Left ventricle myocardium inferior (tissue), 1 donor: ENCODE measurements around the gene THY1. TPM values are rescaled to one million over a fixed set of nuclear protein-coding genes. Genes with fewer than 3 reads are reported as not detected.
"Not testable (repeated sequence)": the region's sequence is repeated elsewhere in the genome, so short reads cannot be mapped to it uniquely, and the experiment has no call there.

Experiments used
- DNase-seq: peaks from one replicate; pipeline ENCODE4 v3.0.0-alpha.2; 2020
- H3K27ac ChIP-seq: fragments of 200-600 bp; replicated peaks from 2 replicates; pipeline ENCODE4 v1.8.0; 2021
- H3K27me3 ChIP-seq: fragments of 200-600 bp; 2 replicates; pipeline ENCODE4 v1.8.0; 2021; ENCODE audit warnings: low read depth
- H3K36me3 ChIP-seq: fragments of 200-600 bp; 2 replicates; pipeline ENCODE4 v1.8.0; 2021
- H3K4me1 ChIP-seq: fragments of 200-600 bp; 2 replicates; pipeline ENCODE4 v1.8.0; 2021
- H3K4me3 ChIP-seq: fragments of 200-600 bp; 2 replicates; pipeline ENCODE4 v1.8.0; 2021; ENCODE audit warnings: mild to moderate bottlenecking, moderate library complexity
- H3K9me3 ChIP-seq: fragments of 200-600 bp; replicated peaks from 2 replicates; pipeline ENCODE4 v1.8.0; 2021
- intact Hi-C: fragments of 100-400 bp; cut with micrococcal nuclease; formaldehyde crosslinking; loops from one replicate; pipeline ENCODE4 v1.11.0; 2022
- total RNA-seq: library from RNA; stranded (reverse); fragmentation: NEBNext Ultra II Directional; extraction: Animal tissue kit (Norgen Biotek cat#: 25700); gene quantifications from one replicate; pipeline ENCODE4 v1.2.1, GENCODE V29; 2021
- TF ChIP-seq, protein P1 (sequence below): fragments of 200-600 bp; IDR thresholded peaks from 2 replicates; pipeline ENCODE4 v1.8.0; 2021; ENCODE audit warnings: antibody characterized with exemption, mild to moderate bottlenecking, borderline replicate concordance
- donor health status: DM: no; HTN: yes; CAD: no; lungs with severe emphysema.

The THY1 gene
- total RNA-seq, 1 donor from 2014 or later = 0.91 TPM

DNA sequence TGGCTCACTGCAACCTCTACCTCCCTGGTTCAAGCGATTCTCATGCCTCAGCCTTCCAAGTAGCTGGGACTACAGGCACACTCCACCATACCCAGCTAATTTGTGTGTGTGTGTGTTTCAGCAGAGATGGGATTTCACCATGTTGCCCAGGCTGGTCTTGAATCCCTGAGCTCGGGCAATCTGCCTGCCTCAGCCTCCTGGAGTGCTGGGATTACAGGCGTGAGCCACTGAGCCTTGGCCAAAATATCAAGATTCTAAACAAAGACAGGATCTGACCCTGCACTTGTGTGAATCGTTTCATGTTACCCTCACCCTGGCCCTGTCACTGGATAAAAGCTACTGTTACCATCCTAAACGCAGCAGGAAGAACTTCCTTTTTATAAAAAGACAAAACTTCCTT, 15.6 kb upstream of the THY1 start:
- peaks cover 25% of the 10 kb centered on the region for H3K27me3 ChIP-seq
- TF ChIP-seq, protein P1, sequence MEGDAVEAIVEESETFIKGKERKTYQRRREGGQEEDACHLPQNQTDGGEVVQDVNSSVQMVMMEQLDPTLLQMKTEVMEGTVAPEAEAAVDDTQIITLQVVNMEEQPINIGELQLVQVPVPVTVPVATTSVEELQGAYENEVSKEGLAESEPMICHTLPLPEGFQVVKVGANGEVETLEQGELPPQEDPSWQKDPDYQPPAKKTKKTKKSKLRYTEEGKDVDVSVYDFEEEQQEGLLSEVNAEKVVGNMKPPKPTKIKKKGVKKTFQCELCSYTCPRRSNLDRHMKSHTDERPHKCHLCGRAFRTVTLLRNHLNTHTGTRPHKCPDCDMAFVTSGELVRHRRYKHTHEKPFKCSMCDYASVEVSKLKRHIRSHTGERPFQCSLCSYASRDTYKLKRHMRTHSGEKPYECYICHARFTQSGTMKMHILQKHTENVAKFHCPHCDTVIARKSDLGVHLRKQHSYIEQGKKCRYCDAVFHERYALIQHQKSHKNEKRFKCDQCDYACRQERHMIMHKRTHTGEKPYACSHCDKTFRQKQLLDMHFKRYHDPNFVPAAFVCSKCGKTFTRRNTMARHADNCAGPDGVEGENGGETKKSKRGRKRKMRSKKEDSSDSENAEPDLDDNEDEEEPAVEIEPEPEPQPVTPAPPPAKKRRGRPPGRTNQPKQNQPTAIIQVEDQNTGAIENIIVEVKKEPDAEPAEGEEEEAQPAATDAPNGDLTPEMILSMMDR = no peak
- H3K27ac ChIP-seq = no peak overlapping the region
- no peak overlapping the region for H3K4me3 ChIP-seq
- DNase-seq = no peak
- intact Hi-C loops = no loop called here
- peaks cover 7% of the 10 kb centered on the region for H3K9me3 ChIP-seq
- no peaks in the 10 kb centered on the region for H3K36me3 ChIP-seq
- H3K4me1 ChIP-seq = no peaks in the 10 kb centered on the region

- H3K27ac ChIP-seq, H3K4me1 ChIP-seq, H3K36me3 ChIP-seq, intact Hi-C loops, DNase-seq, H3K4me3 ChIP-seq, H3K9me3 ChIP-seq: not testable (repeated sequence)
- peaks cover 30% of the 10 kb centered on the region for H3K27me3 ChIP-seq
Measured at GRCh38 chr11:119437521-119437920, 14.5 kb upstream of the THY1 start.

DNA sequence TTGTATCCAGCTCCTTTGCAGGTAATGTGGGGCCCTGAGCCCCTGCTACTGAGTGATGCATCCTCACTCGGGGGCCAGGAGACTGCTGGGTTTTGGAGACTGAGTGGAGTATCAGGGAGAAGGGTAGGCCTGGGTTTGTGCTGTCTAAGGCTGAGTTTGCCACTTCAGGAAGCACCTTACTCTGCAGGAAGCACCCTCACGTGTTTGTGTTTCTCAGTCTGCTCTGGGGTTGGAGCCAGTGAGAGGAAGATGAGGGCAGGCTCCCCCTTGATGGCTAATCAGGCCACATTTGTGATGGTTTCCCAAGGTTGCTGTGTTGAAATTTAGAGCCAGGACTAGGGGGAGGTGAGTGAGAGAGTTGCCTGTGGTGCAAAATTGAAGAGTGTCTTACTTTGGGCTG, 13.7 kb upstream of the THY1 start:
- H3K27ac ChIP-seq = no peak overlapping the region
- peaks cover 7% of the 10 kb centered on the region for H3K9me3 ChIP-seq
- TF ChIP-seq, protein P1 = no peak
- DNase-seq = no peak
- intact Hi-C loops = no loop called here
- peaks cover 32% of the 10 kb centered on the region for H3K27me3 ChIP-seq
- H3K36me3 ChIP-seq = no peaks in the 10 kb centered on the region
- no peak overlapping the region for H3K4me3 ChIP-seq
- H3K4me1 ChIP-seq = no peaks in the 10 kb centered on the region

GRCh38 chr11:119436093-119436492, 13.1 kb upstream of the THY1 start:
- Histone ChIP-seq H3K36me3 (no peaks in the 10 kb centered on the region), H3K4me1 (no peaks in the 10 kb centered on the region), H3K9me3 (peaks cover 7% of the 10 kb centered on the region), H3K27ac (no peak overlapping the region), H3K4me3 (no peak overlapping the region), H3K27me3 (peaks cover 37% of the 10 kb centered on the region)
- no peak for DNase-seq
- TF ChIP-seq, protein P1 = no peak
- intact Hi-C loops = no loop called here

- intact Hi-C loops = no loop called here
- H3K36me3 ChIP-seq = no peaks in the 10 kb centered on the region
- DNase-seq = no peak
- peaks cover 47% of the 10 kb centered on the region for H3K27me3 ChIP-seq
- H3K9me3 ChIP-seq = peaks cover 7% of the 10 kb centered on the region
- no peaks in the 10 kb centered on the region for H3K4me1 ChIP-seq
- TF ChIP-seq, protein P1 = no peak
- H3K27ac ChIP-seq = no peak overlapping the region
- H3K4me3 ChIP-seq = no peak overlapping the region
Measured at GRCh38 chr11:119434591-119435330, 11.8 kb upstream of the THY1 start.

GRCh38 chr11:119433358-119433725, 10.4 kb upstream of the THY1 start:
- no peak overlapping the region for H3K27ac ChIP-seq
- no peaks in the 10 kb centered on the region for H3K4me1 ChIP-seq
- peaks cover 12% of the 10 kb centered on the region for H3K9me3 ChIP-seq
- peaks cover 57% of the 10 kb centered on the region for H3K27me3 ChIP-seq
- no peaks in the 10 kb centered on the region for H3K36me3 ChIP-seq
- DNase-seq = no peak
- no peak overlapping the region for H3K4me3 ChIP-seq
- intact Hi-C loops = no loop called here
- TF ChIP-seq, protein P1 = no peak
